Measurements from ENCODE around the gene SLC4A2.

DNA sequence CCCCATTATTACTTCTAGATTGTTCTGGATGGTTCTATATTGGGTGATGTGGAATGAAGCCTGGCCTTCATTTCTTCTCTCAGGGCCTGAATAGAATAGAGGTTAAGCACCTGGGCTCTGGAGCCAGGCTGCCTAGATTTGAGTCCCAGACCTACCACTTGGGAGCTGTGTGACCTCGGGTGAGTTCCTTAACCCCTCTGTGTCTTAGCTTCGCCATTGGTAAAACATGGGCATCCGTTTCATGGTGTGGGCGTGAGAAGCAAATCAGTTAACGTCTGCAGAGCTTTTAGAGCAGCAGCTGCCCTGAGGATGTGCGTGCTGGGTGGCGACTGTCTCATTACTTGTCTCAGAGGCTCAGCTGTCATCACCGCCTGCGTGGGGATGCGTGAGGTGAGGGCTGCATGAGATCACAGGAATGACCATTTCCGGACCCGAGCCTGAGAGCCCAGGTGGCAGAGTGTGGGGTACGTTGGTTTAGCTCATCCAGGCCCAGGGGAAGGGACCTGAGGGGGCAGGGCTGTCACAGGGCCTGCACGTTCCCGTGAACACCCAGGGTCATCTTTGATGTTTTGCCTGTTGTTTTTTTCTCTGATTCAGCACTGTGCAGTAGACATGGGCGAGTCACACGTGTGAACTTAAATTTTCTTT is 36.6 kb downstream of the SLC4A2 start:
- TF ChIP-seq POLR2A (IDR thresholded peaks at IDR 0.05; ENCODE audit: low read length) (no peak), GATA1 (IDR thresholded peaks at IDR 0.05; ENCODE audit: low read depth, low read length) (no peak)
